ENCODE measurements around the gene INTS11. TPM values are rescaled to one million over a fixed set of nuclear protein-coding genes. Genes with fewer than 3 reads are reported as not detected.

The INTS11 gene
- total and polyA plus RNA-seq, 9 of the 15 experiments (the other 6 are each of a cell fraction or from before 2014, with no cell fraction given) = 3.6 to 183 (median 110) TPM

DNA sequence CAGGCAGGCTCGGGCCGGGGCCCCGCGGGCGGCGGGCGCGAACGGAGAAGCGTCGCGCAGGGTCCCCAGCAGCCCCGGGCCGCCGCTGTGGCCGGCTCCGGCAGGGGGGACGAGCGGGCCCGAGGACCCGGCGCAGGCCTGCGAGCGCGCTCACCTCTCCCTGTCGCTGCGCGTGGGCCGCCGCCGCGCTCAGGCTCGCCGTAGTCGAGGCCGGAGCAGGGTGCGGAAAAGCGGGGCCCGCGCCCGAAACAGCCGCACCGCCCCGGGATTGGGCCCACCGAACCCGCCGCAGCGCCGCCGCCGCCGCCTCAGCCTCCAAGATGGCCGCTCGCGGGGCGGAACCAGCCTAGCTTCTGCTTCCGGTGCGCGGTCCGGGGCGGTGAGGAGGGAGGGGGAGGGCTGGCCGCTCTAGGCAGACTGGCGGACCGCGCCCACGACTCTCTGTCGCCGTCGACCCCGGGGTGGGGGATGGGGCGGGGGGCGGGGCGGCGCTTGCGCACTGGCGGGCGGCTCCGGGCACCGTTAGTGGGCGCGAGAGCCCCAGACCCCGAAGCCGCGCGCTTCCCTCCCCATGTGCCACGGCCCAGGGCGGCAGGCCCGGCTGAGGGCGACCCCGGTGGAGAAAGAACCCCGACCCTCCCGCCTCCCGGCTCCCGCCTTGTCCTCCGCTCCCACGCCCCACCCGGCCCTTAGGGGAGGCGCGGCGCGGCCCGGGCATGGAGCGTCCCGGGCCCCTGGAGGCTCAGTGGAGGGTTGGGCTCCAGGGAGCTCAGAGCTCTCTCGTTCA is 50.8 kb downstream of the INTS11 start, which contains the start of gene UBE2J2:
Gene UBE2J2 (minus strand): TSS at position 343 of the 787 bp plus-strand sequence. CDS start 5,862 bp downstream, outside the sequence.
- H3K27ac ChIP-seq (ENCODE audit: extremely low read depth, low read depth, low read length) = peak within 1 kb of the TSS; percentile 89
- H3K9ac ChIP-seq (ENCODE audit: insufficient read depth in 1 of 2, low read depth in 2 of 2, low read length in 2 of 2) = peak within 1 kb of the TSS; percentile 96 to 100
- peaks cover 52% of the 10 kb centered on the region for H3K79me2 ChIP-seq (ENCODE audit: control insufficient read depth, insufficient read depth, low read length)
- DNase-seq (ENCODE audit: extremely low read depth in 1 of 4, low spot score in 3 of 4) (peak; percentile 97 to 99 (median 98)), ATAC-seq (peak; percentile 90), FAIRE-seq (no peak)
- peaks cover 7% of the 10 kb centered on the region for H3K9me1 ChIP-seq (ENCODE audit: control insufficient read depth, insufficient read depth, low read length)
- peaks cover 16 to 54% of the 10 kb centered on the region in 2 experiments; a peak in 4 of 5 replicates for H3K4me1 ChIP-seq (replicated peaks in 1 of 2; ENCODE audit: control insufficient read depth in 2 of 2, insufficient read depth in 2 of 2, low read length in 2 of 2)
- peak within 1 kb of the TSS; percentile 86 for H2AFZ ChIP-seq (ENCODE audit: low read depth, low read length)
- POLR2A ChIA-PET = interaction anchor here (0.5 to 1.0 kb wide), 7 partner anchors 8 to 855 kb away, joined by 3 to 4 read pairs (median 3); no protein-coding TSS in a partner anchor
- BruUV-seq (replicated peaks) = no TSS peak
- intact Hi-C loops (cut with micrococcal nuclease) (no loop called here), in situ Hi-C loops (cut with MboI) (no loop called here)
- no peaks in the 10 kb centered on the region for H3K9me3 ChIP-seq (replicated peaks; ENCODE audit: control insufficient read depth, insufficient read depth, low read depth, low read length)
- H3K4me3 ChIP-seq = peak within 1 kb of the TSS; percentile 97
- H3K36me3 ChIP-seq (ENCODE audit: control insufficient read depth, insufficient read depth, low read length) = peaks cover 33% of the 10 kb centered on the region
- H4K20me1 ChIP-seq (replicated peaks; ENCODE audit: control insufficient read depth, insufficient read depth, low read length) = peaks cover 23% of the 10 kb centered on the region
- CTCF ChIA-PET (ENCODE audit: low intra/inter-chr PET ratio) = no interaction called here
- no peaks in the 10 kb centered on the region for H3K27me3 ChIP-seq (ENCODE audit: control insufficient read depth in 2 of 2, insufficient read depth in 2 of 2, low read length in 2 of 2)
- 0% methylated on average over 36 of the region's 105 CpGs for WGBS (ENCODE audit: insufficient coverage, low coverage, missing lambda C conversion rate)
- peak within 1 kb of the TSS; percentile 94 for H3K4me2 ChIP-seq (ENCODE audit: insufficient read depth, low read length)
- peak; percentile 73; the same call in 1 of the 2 replicates for TF ChIP-seq ZBTB7A (IDR thresholded peaks at IDR 0.05; ENCODE audit: borderline replicate concordance, control insufficient read depth, low read depth, low read length)
- no peak for TF ChIP-seq XRCC4 (IDR thresholded peaks at IDR 0.05; ENCODE audit: extremely low read depth, insufficient read depth, insufficient read length)
- TF ChIP-seq ASH1L (IDR thresholded peaks at IDR 0.05; ENCODE audit: borderline replicate concordance, low read depth, partially characterized antibody) = no peak
- TF ChIP-seq POLR3G (IDR thresholded peaks at IDR 0.05; ENCODE audit: extremely low read depth, insufficient read length, insufficient replicate concordance) = no peak
- TF ChIP-seq THRA (IDR thresholded peaks at IDR 0.05) = no peak
- TF ChIP-seq SNIP1 (IDR thresholded peaks at IDR 0.05; ENCODE audit: low read depth) = peak; percentile 83
- TF ChIP-seq HLTF (IDR thresholded peaks at IDR 0.05) = 0 out of 2 replicates have a peak, but pooled peaks have one; percentile 13
- TF ChIP-seq ZBTB8A (IDR thresholded peaks at IDR 0.05; ENCODE audit: partially characterized antibody) = no peak
- no peak for TF ChIP-seq RFX7 (CRISPR knock-in tag; IDR thresholded peaks at IDR 0.05)
- TF ChIP-seq, protein P1, sequence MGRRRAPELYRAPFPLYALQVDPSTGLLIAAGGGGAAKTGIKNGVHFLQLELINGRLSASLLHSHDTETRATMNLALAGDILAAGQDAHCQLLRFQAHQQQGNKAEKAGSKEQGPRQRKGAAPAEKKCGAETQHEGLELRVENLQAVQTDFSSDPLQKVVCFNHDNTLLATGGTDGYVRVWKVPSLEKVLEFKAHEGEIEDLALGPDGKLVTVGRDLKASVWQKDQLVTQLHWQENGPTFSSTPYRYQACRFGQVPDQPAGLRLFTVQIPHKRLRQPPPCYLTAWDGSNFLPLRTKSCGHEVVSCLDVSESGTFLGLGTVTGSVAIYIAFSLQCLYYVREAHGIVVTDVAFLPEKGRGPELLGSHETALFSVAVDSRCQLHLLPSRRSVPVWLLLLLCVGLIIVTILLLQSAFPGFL (CRISPR knock-in tag; IDR thresholded peaks at IDR 0.05) = no peak
- TF ChIP-seq GTF2E2 (tag; IDR thresholded peaks at IDR 0.05) = peak; percentile 60; the same call in 1 of the 2 replicates
- TF ChIP-seq TRIM25 (IDR thresholded peaks at IDR 0.05; ENCODE audit: borderline replicate concordance) = no peak
- no peak for TF ChIP-seq PHB (CRISPR knock-in tag; IDR thresholded peaks at IDR 0.05)
- no peak for TF ChIP-seq NELFE (IDR thresholded peaks at IDR 0.05; ENCODE audit: insufficient read depth, insufficient read length)
- TF ChIP-seq NR2C1 (IDR thresholded peaks at IDR 0.05) = peak; percentile 97
- TF ChIP-seq NR2C1 (tag; IDR thresholded peaks at IDR 0.05) = peak; percentile 98
- no peak; the same call in 1 of the 2 replicates for TF ChIP-seq ETV1 (tag; conservative IDR thresholded peaks at IDR 0.05; ENCODE audit: low read depth)

Data from K562 (cell line).